22Rv1 (cell line): ENCODE data around the gene MAN1A1.

Experiments used
- H3K27ac ChIP-seq: fragments of 450-650 bp; 2 replicates; pipeline ENCODE4 v1.5.1; 2017
- ZFX ChIP-seq: fragments of 450-650 bp; IDR thresholded peaks from 2 replicates; pipeline ENCODE4 v1.6.1; 2017; ENCODE audit warnings: antibody characterized with exemption, borderline replicate concordance
- TF ChIP-seq, protein P1 (sequence below): fragments of 450-650 bp; IDR thresholded peaks from 2 replicates; pipeline ENCODE4 v1.5.1; 2017; ENCODE audit warnings: mild to moderate bottlenecking

MAN1A1 gene

DNA sequence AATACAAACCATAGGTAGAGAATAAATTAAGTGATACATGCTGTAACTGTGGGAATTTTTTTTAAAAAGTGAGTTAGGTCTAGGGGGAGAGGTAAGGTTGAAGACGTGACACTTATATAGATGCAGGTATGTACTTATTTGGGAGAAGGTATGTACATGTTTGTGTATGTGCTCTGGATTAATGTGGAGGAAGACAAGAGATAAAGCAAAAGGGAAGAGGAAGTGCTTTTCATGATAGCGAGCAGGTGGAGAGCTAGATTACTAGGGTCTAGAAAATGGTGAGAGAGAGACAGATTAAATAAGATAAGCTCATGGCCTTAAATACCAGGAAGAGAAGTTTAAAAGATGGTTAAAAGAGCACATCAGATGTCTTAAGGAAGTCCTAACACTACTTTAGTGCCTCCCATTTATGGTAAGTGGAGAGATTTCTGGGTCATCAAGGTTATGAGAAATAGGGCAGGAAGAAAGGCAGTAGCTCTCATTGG, 92.5 kb downstream of the MAN1A1 start:
- H3K27ac ChIP-seq: no peak overlapping the region
- TF ChIP-seq ZFX: no peak
- TF ChIP-seq, protein P1, sequence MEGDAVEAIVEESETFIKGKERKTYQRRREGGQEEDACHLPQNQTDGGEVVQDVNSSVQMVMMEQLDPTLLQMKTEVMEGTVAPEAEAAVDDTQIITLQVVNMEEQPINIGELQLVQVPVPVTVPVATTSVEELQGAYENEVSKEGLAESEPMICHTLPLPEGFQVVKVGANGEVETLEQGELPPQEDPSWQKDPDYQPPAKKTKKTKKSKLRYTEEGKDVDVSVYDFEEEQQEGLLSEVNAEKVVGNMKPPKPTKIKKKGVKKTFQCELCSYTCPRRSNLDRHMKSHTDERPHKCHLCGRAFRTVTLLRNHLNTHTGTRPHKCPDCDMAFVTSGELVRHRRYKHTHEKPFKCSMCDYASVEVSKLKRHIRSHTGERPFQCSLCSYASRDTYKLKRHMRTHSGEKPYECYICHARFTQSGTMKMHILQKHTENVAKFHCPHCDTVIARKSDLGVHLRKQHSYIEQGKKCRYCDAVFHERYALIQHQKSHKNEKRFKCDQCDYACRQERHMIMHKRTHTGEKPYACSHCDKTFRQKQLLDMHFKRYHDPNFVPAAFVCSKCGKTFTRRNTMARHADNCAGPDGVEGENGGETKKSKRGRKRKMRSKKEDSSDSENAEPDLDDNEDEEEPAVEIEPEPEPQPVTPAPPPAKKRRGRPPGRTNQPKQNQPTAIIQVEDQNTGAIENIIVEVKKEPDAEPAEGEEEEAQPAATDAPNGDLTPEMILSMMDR: no peak

DNA sequence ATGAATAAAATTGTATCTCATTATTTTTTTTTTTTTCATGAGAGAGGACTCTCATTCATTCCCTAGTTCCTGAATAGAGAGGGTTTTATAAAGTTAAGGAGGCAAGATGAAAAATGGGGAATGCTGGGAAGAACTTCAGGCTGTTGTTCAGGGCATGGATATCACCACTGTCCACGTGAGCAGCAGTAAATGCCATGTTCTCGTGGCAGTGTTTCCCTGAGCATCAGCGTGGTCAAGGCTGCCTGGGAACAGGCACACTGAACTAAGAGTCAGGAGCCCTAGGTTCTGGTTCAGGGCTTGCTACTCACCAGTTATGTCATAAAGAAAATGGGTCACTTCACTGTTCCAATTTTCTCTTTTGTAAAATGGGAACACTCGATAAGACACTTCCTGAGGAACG, 93.2 kb downstream of the MAN1A1 start:
- H3K27ac ChIP-seq: no peak overlapping the region
- TF ChIP-seq ZFX: no peak
- TF ChIP-seq, protein P1: no peak

- TF ChIP-seq, protein P1: no peak
- no peak for TF ChIP-seq ZFX
- H3K27ac ChIP-seq: no peak overlapping the region
These were observed 94.1 kb downstream of the MAN1A1 start for GRCh38 chr6:119255492-119255891.

DNA sequence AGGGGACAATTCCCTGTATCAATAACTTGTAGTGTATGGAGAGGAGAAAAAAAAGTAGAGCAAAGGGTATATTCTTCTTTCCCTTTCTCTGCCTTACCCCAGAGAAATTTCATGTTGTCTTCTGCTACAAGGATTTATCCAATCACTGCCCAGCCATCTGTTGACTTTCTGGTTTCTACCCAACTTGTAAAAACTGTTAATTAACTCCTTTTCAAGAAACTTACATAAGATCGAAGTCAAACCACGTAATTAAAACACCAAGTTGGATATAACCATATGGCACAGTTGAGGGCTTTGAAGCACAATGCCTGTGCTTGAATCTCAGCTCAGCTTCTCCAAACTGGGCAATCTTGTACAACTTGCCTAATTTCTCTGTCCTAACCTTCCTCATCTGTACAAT, 99.5 kb downstream of the MAN1A1 start:
- H3K27ac ChIP-seq: no peak overlapping the region
- TF ChIP-seq, protein P1: no peak
- no peak for TF ChIP-seq ZFX

- TF ChIP-seq ZFX: no peak
- TF ChIP-seq, protein P1: no peak
- H3K27ac ChIP-seq: no peak overlapping the region
These were observed 100.2 kb downstream of the MAN1A1 start for GRCh38 chr6:119249319-119249718.

- no peak overlapping the region for H3K27ac ChIP-seq
- TF ChIP-seq, protein P1: no peak
- TF ChIP-seq ZFX: no peak
These were observed 102.1 kb downstream of the MAN1A1 start for GRCh38 chr6:119247504-119247903.

- no peak overlapping the region for H3K27ac ChIP-seq
- TF ChIP-seq, protein P1: no peak
- no peak for TF ChIP-seq ZFX
These were observed 105.9 kb downstream of the MAN1A1 start for GRCh38 chr6:119243657-119244056.
